OCI-LY7 (cell line): ENCODE data around the gene ARFIP2.

ENCODE experiments used
- EZH2phosphoT487 ChIP-seq: fragments of 200-600 bp; sonication (generic); IDR thresholded peaks from 2 replicates; pipeline ENCODE4 v1.6.1; 2018; ENCODE audit warnings: low read depth, borderline replicate concordance, mild to moderate bottlenecking, mixed run types, antibody characterized with exemption, low read length, moderate library complexity, mixed read lengths
- TF ChIP-seq, protein P1 (sequence below): fragments of 200-600 bp; sonication (generic); conservative IDR thresholded peaks from 2 replicates; pipeline ENCODE4 v1.5.1; 2014; ENCODE audit warnings: mild to moderate bottlenecking, antibody characterized with exemption, low read length, moderate library complexity, mixed read lengths

DNA sequence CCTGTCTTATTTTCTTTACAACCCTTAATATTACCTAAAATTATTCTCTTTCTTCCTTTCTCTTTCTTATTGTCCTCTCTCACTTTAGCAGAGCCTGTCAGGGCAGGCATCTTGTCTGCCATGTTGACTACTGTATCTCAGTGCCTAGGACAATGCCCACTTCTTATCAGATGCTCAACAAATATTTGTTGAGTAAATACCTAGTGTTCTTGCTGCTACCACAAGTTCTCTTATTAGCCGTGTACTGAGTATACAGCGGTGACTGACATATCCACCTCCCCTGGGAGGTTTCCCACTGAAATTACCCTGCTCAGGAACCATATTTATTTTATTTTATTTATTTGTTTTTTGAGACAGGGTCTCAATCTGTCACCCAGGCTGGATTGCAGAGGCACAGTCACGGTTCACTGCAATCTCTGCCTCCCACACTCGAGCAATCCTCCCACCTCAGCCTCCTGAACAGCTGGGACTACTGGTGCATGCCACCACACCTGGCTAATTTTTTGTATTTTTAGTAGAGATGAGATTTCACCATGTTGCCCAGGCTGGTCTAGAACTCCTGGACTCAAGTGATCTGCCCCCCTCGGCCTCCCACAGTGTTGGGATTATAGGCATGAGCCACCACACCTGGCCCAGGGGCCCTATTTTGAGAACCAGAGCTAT lies 47.0 kb downstream of the ARFIP2 start:
- TF ChIP-seq, protein P1, sequence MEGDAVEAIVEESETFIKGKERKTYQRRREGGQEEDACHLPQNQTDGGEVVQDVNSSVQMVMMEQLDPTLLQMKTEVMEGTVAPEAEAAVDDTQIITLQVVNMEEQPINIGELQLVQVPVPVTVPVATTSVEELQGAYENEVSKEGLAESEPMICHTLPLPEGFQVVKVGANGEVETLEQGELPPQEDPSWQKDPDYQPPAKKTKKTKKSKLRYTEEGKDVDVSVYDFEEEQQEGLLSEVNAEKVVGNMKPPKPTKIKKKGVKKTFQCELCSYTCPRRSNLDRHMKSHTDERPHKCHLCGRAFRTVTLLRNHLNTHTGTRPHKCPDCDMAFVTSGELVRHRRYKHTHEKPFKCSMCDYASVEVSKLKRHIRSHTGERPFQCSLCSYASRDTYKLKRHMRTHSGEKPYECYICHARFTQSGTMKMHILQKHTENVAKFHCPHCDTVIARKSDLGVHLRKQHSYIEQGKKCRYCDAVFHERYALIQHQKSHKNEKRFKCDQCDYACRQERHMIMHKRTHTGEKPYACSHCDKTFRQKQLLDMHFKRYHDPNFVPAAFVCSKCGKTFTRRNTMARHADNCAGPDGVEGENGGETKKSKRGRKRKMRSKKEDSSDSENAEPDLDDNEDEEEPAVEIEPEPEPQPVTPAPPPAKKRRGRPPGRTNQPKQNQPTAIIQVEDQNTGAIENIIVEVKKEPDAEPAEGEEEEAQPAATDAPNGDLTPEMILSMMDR: no peak
- TF ChIP-seq EZH2phosphoT487: no peak
